Neuronal stem cell (in vitro differentiated cells): ENCODE data around the gene ELP5.

Experiments
- DNase-seq: peaks from one replicate; pipeline ENCODE4 v3.0.0-alpha.2; 2013; ENCODE audit warnings: low spot score
- H2AFZ ChIP-seq: one replicate; pipeline ENCODE4 v1.6.1; 2013; ENCODE audit warnings: mild to moderate bottlenecking, low read length, inconsistent platforms
- H2AK5ac ChIP-seq: 2 replicates; pipeline ENCODE4 v1.6.1; 2013; ENCODE audit warnings: low read depth, mild to moderate bottlenecking, inconsistent platforms, low read length, moderate library complexity, mixed read lengths
- H2BK120ac ChIP-seq: 2 replicates; pipeline ENCODE4 v1.6.1; 2013; ENCODE audit warnings: low read depth, mild to moderate bottlenecking, inconsistent platforms, low read length, moderate library complexity, mixed read lengths
- H2BK12ac ChIP-seq: one replicate; pipeline ENCODE4 v1.6.1; 2013; ENCODE audit warnings: low read length, inconsistent platforms
- H2BK15ac ChIP-seq: 2 replicates; pipeline ENCODE4 v1.6.1; 2013; ENCODE audit warnings: mild to moderate bottlenecking, low read length, inconsistent platforms, mixed read lengths
- H2BK5ac ChIP-seq: one replicate; pipeline ENCODE4 v1.6.1; 2013; ENCODE audit warnings: inconsistent platforms, mild to moderate bottlenecking, low read length, moderate library complexity
- H3K14ac ChIP-seq: one replicate; pipeline ENCODE4 v1.6.1; 2013; ENCODE audit warnings: low read length, inconsistent platforms
- H3K18ac ChIP-seq: 2 replicates; pipeline ENCODE4 v1.6.1; 2013; ENCODE audit warnings: low read length, inconsistent platforms
- H3K23ac ChIP-seq: 2 replicates; pipeline ENCODE4 v1.6.1; 2013; ENCODE audit warnings: low read depth, mild to moderate bottlenecking, mixed read lengths, low read length, inconsistent platforms; ENCODE audit not compliant: poor library complexity
- H3K27ac ChIP-seq: replicated peaks from 3 replicates; pipeline ENCODE4 v1.5.1; 2013; ENCODE audit warnings: low read length, inconsistent platforms
- H3K27me3 ChIP-seq, 3 experiments: 2 replicates each; pipeline ENCODE4 v1.6.1; 2013; ENCODE audit warnings: low read length in 3 of 3, mild to moderate bottlenecking in 2 of 3, inconsistent platforms in 1 of 3, low read depth in 1 of 3, mixed read lengths in 1 of 3, moderate library complexity in 1 of 3; ENCODE audit not compliant: control insufficient read depth in 3 of 3, insufficient read depth in 3 of 3
- H3K36me3 ChIP-seq, 2 donors: replicated peaks in 1 of 2; 2 replicates each; pipeline ENCODE4 v1.6.1; 2013; ENCODE audit warnings: low read length in 2 of 2; ENCODE audit not compliant: control insufficient read depth in 2 of 2, insufficient read depth in 2 of 2
- H3K4ac ChIP-seq: 2 replicates; pipeline ENCODE4 v1.6.1; 2013; ENCODE audit warnings: inconsistent platforms, mild to moderate bottlenecking, low read length, moderate library complexity
- H3K4me1 ChIP-seq, 2 donors: 1 replicate in 1 of 2; 2 replicates in 1 of 2; pipeline ENCODE4 v1.6.1; 2013; ENCODE audit warnings: low read length in 2 of 2, low read depth in 1 of 2; ENCODE audit not compliant: control insufficient read depth in 2 of 2, insufficient read depth in 1 of 2
- H3K4me2 ChIP-seq: one replicate; pipeline ENCODE4 v1.6.1; 2013; ENCODE audit warnings: mild to moderate bottlenecking, low read length, inconsistent platforms; ENCODE audit not compliant: insufficient read depth, poor library complexity, severe bottlenecking
- H3K4me3 ChIP-seq, 2 donors: 2 replicates each; pipeline ENCODE4 v1.5.1; 2013; ENCODE audit warnings: low read length in 2 of 2, mild to moderate bottlenecking in 2 of 2, inconsistent platforms in 1 of 2, moderate library complexity in 1 of 2
- H3K79me1 ChIP-seq: one replicate; pipeline ENCODE4 v1.6.1; 2013; ENCODE audit warnings: low read depth, mild to moderate bottlenecking, inconsistent platforms, low read length, moderate library complexity
- H3K9ac ChIP-seq: one replicate; pipeline ENCODE4 v1.6.1; 2013; ENCODE audit warnings: mild to moderate bottlenecking, low read depth, low read length, inconsistent platforms; ENCODE audit not compliant: poor library complexity
- H3K9me3 ChIP-seq, 2 donors: replicated peaks in 1 of 2; 2 replicates each; pipeline versions ENCODE3 to v1.6.1; 2013; ENCODE audit warnings: low read length in 2 of 2, mild to moderate bottlenecking in 2 of 2, inconsistent platforms in 1 of 2, low read depth in 1 of 2, mixed read lengths in 1 of 2, moderate library complexity in 1 of 2; ENCODE audit not compliant: control insufficient read depth in 2 of 2, insufficient read depth in 1 of 2
- H4K8ac ChIP-seq: one replicate; pipeline ENCODE4 v1.6.1; 2013; ENCODE audit warnings: low read depth, mild to moderate bottlenecking, inconsistent platforms, low read length, moderate library complexity
- H4K91ac ChIP-seq: one replicate; pipeline ENCODE4 v1.6.1; 2013; ENCODE audit warnings: low read length, low read depth, mild to moderate bottlenecking, inconsistent platforms; ENCODE audit not compliant: poor library complexity
- WGBS, 2 donors: extraction: QIAGEN DNeasy Blood & Tissue Kit; methylation state at CpG; one replicate each; pipeline ENCODE4 v1.1.7; 2013; ENCODE audit warnings: missing lambda C conversion rate in 2 of 2, mixed read lengths in 1 of 2; ENCODE audit not compliant: insufficient read length in 2 of 2, insufficient replicate concordance in 1 of 2; ENCODE audit errors: extremely low coverage in 2 of 2; 5-methylcytosine and 5-hydroxymethylcytosine counted together

The ELP5 gene

DNA sequence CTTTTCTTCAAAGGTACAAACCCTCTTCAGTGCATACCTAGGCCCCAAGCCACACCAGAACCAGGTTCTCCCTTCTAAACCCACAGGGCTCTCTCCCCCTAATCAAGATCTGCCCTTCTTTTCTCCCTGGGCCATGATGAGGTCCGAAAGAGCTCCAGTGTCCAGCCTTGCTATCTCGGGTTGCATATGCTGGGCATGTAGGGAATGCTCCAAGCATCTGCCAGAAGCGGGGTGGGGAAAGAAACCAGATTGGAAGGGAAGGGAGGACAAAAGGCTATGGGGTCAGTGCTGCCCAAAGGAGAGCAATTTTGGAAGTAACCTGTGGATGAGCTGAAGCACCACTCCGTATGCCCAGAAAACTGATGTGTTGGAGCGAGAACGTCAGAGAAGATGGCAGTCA, 2.8 kb upstream of the ELP5 start:
- H3K18ac ChIP-seq = no peak overlapping the region
- H2BK5ac ChIP-seq = no peak overlapping the region
- WGBS, 2 donors = no CpG with 5 or more reads among the region's 6 CpGs
- no peak overlapping the region for H3K4me2 ChIP-seq
- peak overlapping the region; percentile 0 to 1 for H3K4me3 ChIP-seq
- H3K4me1 ChIP-seq = peaks cover 11 to 13% of the 10 kb centered on the region in 2 donors
- no peak overlapping the region for H2BK12ac ChIP-seq
- H4K91ac ChIP-seq = no peak overlapping the region
- no peak for DNase-seq
- no peak overlapping the region for H2AK5ac ChIP-seq
- H3K23ac ChIP-seq = no peak overlapping the region
- no peak overlapping the region for H4K8ac ChIP-seq
- H3K14ac ChIP-seq = no peak overlapping the region
- H3K36me3 ChIP-seq = peaks cover 19 to 48% of the 10 kb centered on the region in 2 donors
- no peaks in the 10 kb centered on the region for H3K27me3 ChIP-seq
- no peak overlapping the region for H2BK120ac ChIP-seq
- no peak overlapping the region for H3K9ac ChIP-seq
- H3K79me1 ChIP-seq = peaks cover 15% of the 10 kb centered on the region
- H2BK15ac ChIP-seq = no peak overlapping the region
- no peaks in the 10 kb centered on the region for H3K9me3 ChIP-seq
- H3K27ac ChIP-seq = no peak overlapping the region
- H2AFZ ChIP-seq = no peak overlapping the region
- H3K4ac ChIP-seq = no peak overlapping the region

- H4K8ac ChIP-seq = no peak overlapping the region
- no peak overlapping the region for H3K23ac ChIP-seq
- H2BK12ac ChIP-seq = no peak overlapping the region
- WGBS, 2 donors = no CpG with 5 or more reads among the region's 7 CpGs
- H3K18ac ChIP-seq = no peak overlapping the region
- H2BK120ac ChIP-seq = no peak overlapping the region
- H3K9me3 ChIP-seq = no peaks in the 10 kb centered on the region
- peaks cover 15% of the 10 kb centered on the region for H3K79me1 ChIP-seq
- H3K9ac ChIP-seq = no peak overlapping the region
- H2AFZ ChIP-seq = no peak overlapping the region
- no peak overlapping the region for H2BK15ac ChIP-seq
- H3K4me2 ChIP-seq = peak overlapping the region; percentile 92
- H3K4ac ChIP-seq = no peak overlapping the region
- H3K4me1 ChIP-seq = peaks cover 11 to 13% of the 10 kb centered on the region in 2 donors
- H3K4me3 ChIP-seq = peak overlapping the region in 1 of 2 donors; percentile 64
- no peak overlapping the region for H4K91ac ChIP-seq
- H3K36me3 ChIP-seq = peaks cover 17 to 48% of the 10 kb centered on the region in 2 donors
- no peak overlapping the region for H3K14ac ChIP-seq
- H2AK5ac ChIP-seq = no peak overlapping the region
- H3K27me3 ChIP-seq = no peaks in the 10 kb centered on the region
- DNase-seq = no peak
- H3K27ac ChIP-seq = no peak overlapping the region
- no peak overlapping the region for H2BK5ac ChIP-seq
Observed at GRCh38 chr17:7249830-7250229, 2.2 kb upstream of the ELP5 start.

GRCh38 chr17:7250695-7251627, 1.1 kb upstream of the ELP5 start:
- peak overlapping the region; percentile 90 for H2BK5ac ChIP-seq
- peak overlapping the region; percentile 99 for H3K27ac ChIP-seq
- H3K18ac ChIP-seq = peak overlapping the region; percentile 93
- WGBS, 2 donors = no CpG with 5 or more reads among the region's 55 CpGs
- peaks cover 11 to 13% of the 10 kb centered on the region in 2 donors for H3K4me1 ChIP-seq
- no peak overlapping the region for H2BK15ac ChIP-seq
- H2AK5ac ChIP-seq = no peak overlapping the region
- H3K9me3 ChIP-seq = no peaks in the 10 kb centered on the region
- no peak overlapping the region for H4K91ac ChIP-seq
- H3K23ac ChIP-seq = peak overlapping the region; percentile 37
- peaks cover 16 to 52% of the 10 kb centered on the region in 2 donors for H3K36me3 ChIP-seq
- H3K14ac ChIP-seq = no peak overlapping the region
- H3K4me2 ChIP-seq = peak overlapping the region; percentile 92
- H2BK12ac ChIP-seq = no peak overlapping the region
- H3K27me3 ChIP-seq = no peaks in the 10 kb centered on the region
- H2AFZ ChIP-seq = peak overlapping the region; percentile 90
- no peak overlapping the region for H2BK120ac ChIP-seq
- H4K8ac ChIP-seq = no peak overlapping the region
- H3K79me1 ChIP-seq = peaks cover 15% of the 10 kb centered on the region
- H3K4me3 ChIP-seq = peak overlapping the region; percentile 64 to 85
- DNase-seq = no peak
- H3K4ac ChIP-seq = no peak overlapping the region
- peak overlapping the region; percentile 97 for H3K9ac ChIP-seq

- Histone ChIP-seq H3K23ac (peak within 1 kb of the TSS; percentile 94), H2AK5ac (peak within 1 kb of the TSS; percentile 4), H2BK12ac (no peak within 1 kb of the TSS), H3K27ac (peak within 1 kb of the TSS; percentile 99), H3K14ac (no peak within 1 kb of the TSS), H2BK15ac (peak within 1 kb of the TSS; percentile 3), H3K9ac (peak within 1 kb of the TSS; percentile 97), H4K8ac (no peak within 1 kb of the TSS), H2AFZ (peak within 1 kb of the TSS; percentile 90), H3K27me3 (no peaks in the 10 kb centered on the region), H3K18ac (peak within 1 kb of the TSS; percentile 99), H3K9me3 (no peaks in the 10 kb centered on the region), H3K4me3 (peak within 1 kb of the TSS; percentile 64 to 85), H2BK120ac (no peak within 1 kb of the TSS), H3K4me2 (peak within 1 kb of the TSS; percentile 92), H3K36me3 (peaks cover 14 to 52% of the 10 kb centered on the region in 2 donors), H3K4me1 (peaks cover 11 to 13% of the 10 kb centered on the region in 2 donors), H3K4ac (no peak within 1 kb of the TSS), H3K79me1 (peaks cover 17% of the 10 kb centered on the region), H4K91ac (no peak within 1 kb of the TSS), H2BK5ac (peak within 1 kb of the TSS; percentile 90)
- DNase-seq = no peak
- no CpG with 5 or more reads among the region's 41 CpGs for WGBS, 2 donors
Observed at GRCh38 chr17:7251661-7252175, 297 bp upstream of the ELP5 start, which contains the start of gene CTDNEP1. TSS of gene CTDNEP1 (minus strand) at chr17:7251734. CDS start at chr17:7251296, 438 bp downstream.
